ENCODE measurements around the gene C1orf115.

GRCh38 chr1:220730486-220730885, 40.3 kb downstream of the C1orf115 start:
- TF ChIP-seq CTCF (IDR thresholded peaks at IDR 0.05; ENCODE audit: insufficient read depth, low read length, poor library complexity, severe bottlenecking) = no peak
- TF ChIP-seq EZH2phosphoT487 (conservative IDR thresholded peaks at IDR 0.05; ENCODE audit: low read length) = no peak
